Peyer's patch (tissue), 4 donors: ENCODE data around the gene EN1. TPM values are rescaled to one million over a fixed set of nuclear protein-coding genes. Genes with fewer than 3 reads are reported as not detected.

Experiments
- DNase-seq, 3 donors: peaks; one replicate each; pipeline ENCODE4 v3.0.0-alpha.2; 2017 to 2019
- H3K27ac ChIP-seq, 4 donors: fragments of 200-600 bp; sonication (generic); one replicate each; pipeline ENCODE4 v1.5.1; 2016 to 2019
- H3K27me3 ChIP-seq, 2 donors: fragments of 200-600 bp; sonication (generic); one replicate each; pipeline ENCODE4 v1.5.1; 2019
- H3K36me3 ChIP-seq, 3 donors: fragments of 200-600 bp; sonication (generic); one replicate each; pipeline ENCODE4 v1.5.1; 2016 to 2019
- H3K4me1 ChIP-seq, 4 donors: fragments of 200-600 bp; sonication (generic); one replicate each; pipeline ENCODE4 v1.5.1; 2016 to 2019
- H3K4me3 ChIP-seq, 4 donors: fragments of 200-600 bp; sonication (generic); 1 replicate in 3 of 4; 2 replicates in 1 of 4; pipeline ENCODE4 v1.5.1; 2016 to 2019; ENCODE audit warnings: mild to moderate bottlenecking in 1 of 4
- H3K9me3 ChIP-seq, 4 donors: fragments of 200-600 bp; sonication (generic); one replicate each; pipeline ENCODE4 v1.5.1; 2016 to 2019; ENCODE audit warnings: mild to moderate bottlenecking in 1 of 4
- POLR2A ChIP-seq, 2 donors: fragments of 450-650 bp; IDR thresholded peaks; one replicate each; pipeline ENCODE4 v1.5.1; 2017; ENCODE audit warnings: antibody characterized with exemption in 2 of 2, mild to moderate bottlenecking in 2 of 2, moderate library complexity in 2 of 2
- total RNA-seq, 4 donors: library from RNA; depleted of rRNA; stranded (reverse); fragments of >200 nt; gene quantifications; one replicate each; pipeline ENCODE4 v1.1.0, GENCODE V29; 2016
- TF ChIP-seq, protein P1 (sequence below), 6 experiments: fragments of 450-650 bp in 4 of 6; fragments of 200-600 bp in 2 of 6; sonication (generic) in 1 of 6; IDR thresholded peaks; one replicate each; pipeline ENCODE4 v1.5.1; 2017 to 2019; ENCODE audit warnings: antibody characterized with exemption in 6 of 6, mild to moderate bottlenecking in 3 of 6, moderate library complexity in 1 of 6

EN1 gene
- total RNA-seq, 4 donors from 2014 or later = not detected

DNA sequence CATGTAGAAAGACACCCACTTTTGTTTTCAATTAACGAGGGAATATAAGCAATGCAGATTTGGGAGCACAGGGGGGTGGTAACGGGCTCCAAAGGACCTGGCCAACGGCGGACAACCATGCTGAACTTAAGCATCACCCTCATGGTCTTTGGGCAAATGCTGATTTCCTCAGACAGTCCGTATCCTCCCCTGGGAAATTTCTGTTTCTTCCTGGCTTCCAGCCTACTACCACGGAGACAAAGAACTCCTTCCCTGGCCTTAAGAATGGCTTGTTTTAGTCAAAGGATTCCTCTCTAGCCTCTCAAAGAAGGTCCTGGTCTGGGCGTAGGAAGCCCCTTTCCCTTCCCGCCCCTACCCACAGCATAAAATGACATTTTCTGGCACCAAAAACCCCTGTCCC, 34.3 kb downstream of the EN1 start:
- H3K9me3 ChIP-seq = no peaks in the 10 kb centered on the region
- DNase-seq = no peak
- H3K4me3 ChIP-seq = no peak overlapping the region
- no peak for TF ChIP-seq POLR2A (IDR thresholded peaks at IDR 0.05)
- TF ChIP-seq, protein P1, sequence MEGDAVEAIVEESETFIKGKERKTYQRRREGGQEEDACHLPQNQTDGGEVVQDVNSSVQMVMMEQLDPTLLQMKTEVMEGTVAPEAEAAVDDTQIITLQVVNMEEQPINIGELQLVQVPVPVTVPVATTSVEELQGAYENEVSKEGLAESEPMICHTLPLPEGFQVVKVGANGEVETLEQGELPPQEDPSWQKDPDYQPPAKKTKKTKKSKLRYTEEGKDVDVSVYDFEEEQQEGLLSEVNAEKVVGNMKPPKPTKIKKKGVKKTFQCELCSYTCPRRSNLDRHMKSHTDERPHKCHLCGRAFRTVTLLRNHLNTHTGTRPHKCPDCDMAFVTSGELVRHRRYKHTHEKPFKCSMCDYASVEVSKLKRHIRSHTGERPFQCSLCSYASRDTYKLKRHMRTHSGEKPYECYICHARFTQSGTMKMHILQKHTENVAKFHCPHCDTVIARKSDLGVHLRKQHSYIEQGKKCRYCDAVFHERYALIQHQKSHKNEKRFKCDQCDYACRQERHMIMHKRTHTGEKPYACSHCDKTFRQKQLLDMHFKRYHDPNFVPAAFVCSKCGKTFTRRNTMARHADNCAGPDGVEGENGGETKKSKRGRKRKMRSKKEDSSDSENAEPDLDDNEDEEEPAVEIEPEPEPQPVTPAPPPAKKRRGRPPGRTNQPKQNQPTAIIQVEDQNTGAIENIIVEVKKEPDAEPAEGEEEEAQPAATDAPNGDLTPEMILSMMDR (IDR thresholded peaks at IDR 0.05) = no peak
- H3K27me3 ChIP-seq = no peaks in the 10 kb centered on the region
- H3K27ac ChIP-seq = no peak overlapping the region
- H3K4me1 ChIP-seq = no peaks in the 10 kb centered on the region
- no peaks in the 10 kb centered on the region for H3K36me3 ChIP-seq

DNA sequence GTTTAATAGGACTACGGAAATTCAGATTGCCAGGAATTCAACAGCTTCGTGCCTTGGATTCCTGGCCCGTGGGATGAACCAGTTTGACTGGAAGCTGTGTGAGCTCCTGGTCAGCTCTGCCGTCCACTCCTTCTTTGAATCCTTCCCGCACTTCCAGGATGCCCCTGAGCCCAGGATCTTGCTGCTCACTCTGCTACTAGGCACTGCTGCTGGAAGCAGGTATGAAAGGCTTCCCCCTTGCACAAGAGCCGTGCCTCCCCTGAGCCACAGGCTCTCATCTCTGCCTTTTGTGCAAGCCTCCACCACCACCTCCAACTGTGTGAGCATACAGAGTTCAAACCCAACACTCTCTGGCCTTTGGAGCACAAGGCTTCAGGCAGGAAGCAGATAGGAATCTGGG, 34.9 kb downstream of the EN1 start:
- DNase-seq = no peak
- no peak overlapping the region for H3K4me3 ChIP-seq
- H3K9me3 ChIP-seq = no peaks in the 10 kb centered on the region
- H3K27ac ChIP-seq = no peak overlapping the region
- H3K27me3 ChIP-seq = no peaks in the 10 kb centered on the region
- TF ChIP-seq, protein P1 (IDR thresholded peaks at IDR 0.05) = no peak
- no peak for TF ChIP-seq POLR2A (IDR thresholded peaks at IDR 0.05)
- no peaks in the 10 kb centered on the region for H3K4me1 ChIP-seq
- H3K36me3 ChIP-seq = no peaks in the 10 kb centered on the region

DNA sequence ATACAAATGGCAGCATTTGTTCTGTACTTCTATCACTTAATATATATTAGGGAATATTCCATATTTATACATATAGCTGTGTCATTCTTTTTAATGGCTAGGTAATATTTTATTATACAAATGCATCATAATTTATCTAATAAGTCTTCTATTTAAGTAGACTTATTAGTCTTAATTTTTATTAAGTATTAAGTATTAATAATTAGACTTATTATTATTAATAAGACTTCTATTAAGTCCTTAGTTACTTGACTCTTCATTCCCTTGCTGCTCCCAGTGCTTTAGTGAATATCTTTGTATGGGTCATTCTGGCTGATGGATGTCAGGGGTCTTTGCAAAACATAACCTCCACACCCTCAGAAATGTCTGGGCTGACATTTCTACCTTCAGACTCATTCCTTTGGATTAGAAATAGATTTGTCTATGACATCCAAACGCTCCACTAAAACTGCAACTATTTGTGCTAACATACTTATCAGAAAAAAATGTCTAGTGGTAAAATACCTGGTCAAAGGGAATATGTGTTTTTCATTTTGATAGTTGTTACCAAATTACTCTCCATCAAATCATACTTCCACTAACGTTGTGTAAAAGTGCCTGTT, 35.8 kb downstream of the EN1 start:
- Histone ChIP-seq H3K27ac (no peak overlapping the region), H3K36me3 (no peaks in the 10 kb centered on the region), H3K4me1 (no peaks in the 10 kb centered on the region), H3K27me3 (no peaks in the 10 kb centered on the region), H3K9me3 (no peaks in the 10 kb centered on the region), H3K4me3 (no peak overlapping the region)
- no peak for DNase-seq
- TF ChIP-seq, protein P1 (IDR thresholded peaks at IDR 0.05) = no peak
- no peak for TF ChIP-seq POLR2A (IDR thresholded peaks at IDR 0.05)

DNA sequence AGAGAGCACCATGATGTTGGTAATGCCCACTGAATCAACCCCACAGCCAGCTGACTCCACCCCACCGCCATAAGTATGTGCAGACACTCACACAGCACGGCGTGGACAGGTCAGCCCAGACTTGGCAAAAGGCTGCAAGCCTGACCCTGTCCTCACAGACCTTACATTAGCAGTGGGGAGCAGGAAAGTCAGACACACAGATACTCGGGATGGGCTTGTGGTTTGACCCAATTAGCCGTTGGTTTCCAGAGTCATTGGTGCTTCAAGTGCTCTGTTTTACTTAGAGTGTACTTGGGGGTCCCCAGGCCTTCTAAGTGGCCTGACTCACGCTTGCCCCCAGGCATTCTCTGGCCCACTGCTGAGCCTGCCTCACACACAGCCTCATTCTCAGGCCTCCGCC, 36.7 kb downstream of the EN1 start:
- DNase-seq = no peak
- Histone ChIP-seq H3K9me3 (no peaks in the 10 kb centered on the region), H3K4me3 (no peak overlapping the region), H3K27ac (no peak overlapping the region), H3K27me3 (no peaks in the 10 kb centered on the region), H3K4me1 (no peaks in the 10 kb centered on the region), H3K36me3 (no peaks in the 10 kb centered on the region)
- TF ChIP-seq, protein P1 (IDR thresholded peaks at IDR 0.05) = no peak
- no peak for TF ChIP-seq POLR2A (IDR thresholded peaks at IDR 0.05)

DNA sequence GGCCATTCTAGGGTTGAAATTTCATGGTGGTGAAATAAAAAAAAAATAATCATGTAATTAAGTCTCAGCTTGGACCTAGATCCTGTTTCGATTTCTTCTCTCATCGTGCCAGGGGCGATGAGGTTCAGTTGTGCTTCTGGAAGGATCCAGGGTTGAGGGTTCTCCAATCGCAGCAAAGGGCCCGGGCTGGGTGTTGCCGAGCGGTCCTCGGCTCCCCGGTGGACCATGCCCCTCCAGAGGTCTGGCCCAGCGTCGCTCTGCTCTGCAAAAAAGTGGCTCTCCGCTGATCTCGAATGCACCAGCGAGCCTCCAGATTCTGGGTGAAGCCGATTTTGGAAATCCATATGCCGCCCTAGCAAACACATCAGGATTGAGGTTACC, 39.0 kb downstream of the EN1 start:
- no peak overlapping the region for H3K27ac ChIP-seq

More for the DNA sequence above, 39.0 kb downstream of the EN1 start:
- Histone ChIP-seq H3K4me3 (peak overlapping the region in 2 of 4 donors; percentile 2 to 22), H3K27me3 (no peaks in the 10 kb centered on the region), H3K36me3 (no peaks in the 10 kb centered on the region), H3K9me3 (no peaks in the 10 kb centered on the region), H3K4me1 (no peaks in the 10 kb centered on the region)
- no peak for TF ChIP-seq POLR2A (IDR thresholded peaks at IDR 0.05)
- TF ChIP-seq, protein P1 (IDR thresholded peaks at IDR 0.05) = no peak
- no peak for DNase-seq
